H1 (cell line): ENCODE results near the gene SSH2. TPM values are rescaled to one million over a fixed set of nuclear protein-coding genes. Genes with fewer than 3 reads are reported as not detected.

Experiments used
- CTCF ChIA-PET: fragments of 300-600 bp; sonication (Branson Sonifier 250); formaldehyde crosslinking; loops from one replicate; lab custom pipeline; 2021; ENCODE audit not compliant: partially characterized antibody; lab: Charles Lee
- POLR2A ChIA-PET: fragments of 300-600 bp; sonication (Branson Sonifier 250); formaldehyde crosslinking; loops from one replicate; lab custom pipeline; 2021; ENCODE audit warnings: inconsistent platforms; ENCODE audit not compliant: partially characterized antibody; lab: Charles Lee
- DNase-seq, 2 experiments: peaks; one replicate each; pipeline versions ENCODE4 v3.0.0 to v3.0.0-alpha.2; 2010 to 2022; ENCODE audit warnings: low spot score in 2 of 2, low read depth in 1 of 2, mixed read lengths in 1 of 2
- FAIRE-seq: peaks from 2 replicates; lab custom pipeline; 2011; peaks lifted over from hg19 to GRCh38; lab: Jason Lieb, UNC
- H2AFZ ChIP-seq: 2 replicates; pipeline ENCODE4 v1.8.1; 2012; ENCODE audit warnings: low read length, inconsistent platforms
- H2AK5ac ChIP-seq: 2 replicates; pipeline ENCODE4 v1.6.1; 2013; ENCODE audit warnings: low read depth, low read length
- H2BK120ac ChIP-seq: replicated peaks from 2 replicates; pipeline ENCODE3; 2013; ENCODE audit warnings: low read depth, low read length, inconsistent platforms
- H2BK12ac ChIP-seq: 2 replicates; pipeline ENCODE4 v1.6.1; 2013; ENCODE audit warnings: low read depth, low read length
- H2BK15ac ChIP-seq: 2 replicates; pipeline ENCODE4 v1.6.1; 2013; ENCODE audit warnings: low read length
- H2BK20ac ChIP-seq: 2 replicates; pipeline ENCODE4 v1.6.1; 2013; ENCODE audit warnings: low read length
- H2BK5ac ChIP-seq: 2 replicates; pipeline ENCODE4 v1.6.1; 2013; ENCODE audit warnings: low read depth, low read length
- H3K14ac ChIP-seq: 2 replicates; pipeline ENCODE4 v1.6.1; 2013; ENCODE audit warnings: inconsistent platforms; ENCODE audit not compliant: insufficient read length
- H3K18ac ChIP-seq: 2 replicates; pipeline ENCODE4 v1.6.1; 2013; ENCODE audit warnings: low read length; ENCODE audit errors: extremely low read depth
- H3K23ac ChIP-seq: 2 replicates; pipeline ENCODE4 v1.6.1; 2013; ENCODE audit warnings: inconsistent platforms; ENCODE audit not compliant: insufficient read length
- H3K23me2 ChIP-seq: 2 replicates; pipeline ENCODE4 v1.6.1; 2013; ENCODE audit warnings: low read depth, low read length
- H3K27ac ChIP-seq: 2 replicates; pipeline ENCODE4 v1.6.1; 2011; ENCODE audit warnings: low read depth, low read length, inconsistent platforms
- H3K27me3 ChIP-seq, 4 experiments: replicated peaks in 1 of 4; 1 replicate in 1 of 4; 2 replicates in 3 of 4; pipeline versions ENCODE4 v1.6.1 to v1.8.1; 2011 to 2013; ENCODE audit warnings: low read length in 3 of 4, mild to moderate bottlenecking in 3 of 4, inconsistent platforms in 2 of 4, mixed read lengths in 2 of 4, moderate library complexity in 1 of 4; ENCODE audit not compliant: control insufficient read depth in 3 of 4, insufficient read depth in 3 of 4; ENCODE audit errors: extremely low read depth in 1 of 4
- H3K36me3 ChIP-seq, 4 experiments: 2 replicates each; pipeline versions ENCODE4 v1.6.1 to v1.8.1; 2011 to 2013; ENCODE audit warnings: mild to moderate bottlenecking in 4 of 4, low read length in 3 of 4, moderate library complexity in 2 of 4, control low read depth in 1 of 4, inconsistent platforms in 1 of 4; ENCODE audit not compliant: insufficient read depth in 4 of 4, control insufficient read depth in 2 of 4
- H3K4ac ChIP-seq: replicated peaks from 2 replicates; pipeline ENCODE3; 2013; ENCODE audit warnings: low read length, low read depth, mixed read lengths, inconsistent platforms; ENCODE audit not compliant: insufficient read length
- H3K4me1 ChIP-seq, 4 experiments: replicated peaks in 1 of 4; 1 replicate in 1 of 4; 2 replicates in 3 of 4; pipeline versions ENCODE4 v1.6.1 to v1.8.1; 2011 to 2013; ENCODE audit warnings: low read length in 3 of 4, inconsistent platforms in 2 of 4, mixed read lengths in 1 of 4; ENCODE audit not compliant: insufficient read depth in 4 of 4, control insufficient read depth in 3 of 4
- H3K4me2 ChIP-seq, 2 experiments: 2 replicates each; pipeline versions ENCODE4 v1.6.1 to v1.8.1; 2011 to 2013; ENCODE audit warnings: low read depth in 2 of 2, low read length in 2 of 2, control low read depth in 1 of 2, inconsistent platforms in 1 of 2, mild to moderate bottlenecking in 1 of 2; ENCODE audit not compliant: insufficient read depth in 1 of 2
- H3K4me3 ChIP-seq, 4 experiments: fragments of 200-600, 300-600 bp in 1 of 4; sonication (generic), shearing (Covaris generic), sonication (Bioruptor Twin) in 1 of 4; 2 replicates each; pipeline versions ENCODE4 v1.5.1 to v1.8.1; 2011 to 2016; ENCODE audit warnings: low read length in 4 of 4, low read depth in 3 of 4, control low read depth in 2 of 4, inconsistent platforms in 2 of 4, mild to moderate bottlenecking in 2 of 4, mixed read lengths in 1 of 4, moderate library complexity in 1 of 4; ENCODE audit not compliant: insufficient read depth in 2 of 4; ENCODE audit errors: extremely low read depth in 1 of 4
- H3K56ac ChIP-seq: replicated peaks from 2 replicates; pipeline ENCODE3; 2013; ENCODE audit warnings: low read depth, mild to moderate bottlenecking, mixed read lengths, low read length, inconsistent platforms; ENCODE audit not compliant: insufficient read length
- H3K79me1 ChIP-seq: 2 replicates; pipeline ENCODE4 v1.6.1; 2013; ENCODE audit warnings: low read depth, low read length, control low read depth
- H3K79me2 ChIP-seq, 2 experiments: 2 replicates each; pipeline versions ENCODE4 v1.6.1 to v1.8.1; 2012 to 2013; ENCODE audit warnings: low read length in 2 of 2, mild to moderate bottlenecking in 2 of 2, inconsistent platforms in 1 of 2; ENCODE audit not compliant: insufficient read depth in 2 of 2, control insufficient read depth in 1 of 2
- H3K9ac ChIP-seq, 4 experiments: replicated peaks in 1 of 4; 1 replicate in 1 of 4; 2 replicates in 3 of 4; pipeline versions ENCODE4 v1.6.1 to v1.8.1; 2011 to 2013; ENCODE audit warnings: low read depth in 3 of 4, low read length in 3 of 4, control low read depth in 2 of 4, mild to moderate bottlenecking in 2 of 4, moderate library complexity in 2 of 4, inconsistent platforms in 1 of 4; ENCODE audit errors: extremely low read depth in 1 of 4
- H3K9me3 ChIP-seq, 2 experiments: 2 replicates each; pipeline versions ENCODE4 v1.6.1 to v1.8.1; 2012 to 2013; ENCODE audit warnings: mild to moderate bottlenecking in 2 of 2, moderate library complexity in 2 of 2, control low read depth in 1 of 2, inconsistent platforms in 1 of 2, low read depth in 1 of 2, low read length in 1 of 2, mixed read lengths in 1 of 2; ENCODE audit not compliant: insufficient read depth in 2 of 2
- H4K20me1 ChIP-seq, 2 experiments: replicated peaks in 1 of 2; 2 replicates each; pipeline versions ENCODE3 to v1.8.1; 2011 to 2013; ENCODE audit warnings: inconsistent platforms in 2 of 2, low read length in 2 of 2, mild to moderate bottlenecking in 1 of 2; ENCODE audit not compliant: insufficient read depth in 2 of 2, control insufficient read depth in 1 of 2
- H4K5ac ChIP-seq: 2 replicates; pipeline ENCODE4 v1.6.1; 2013; ENCODE audit warnings: low read length, low read depth, mixed read lengths, inconsistent platforms; ENCODE audit not compliant: insufficient read length
- H4K8ac ChIP-seq: 2 replicates; pipeline ENCODE4 v1.8.0; 2013; ENCODE audit warnings: mild to moderate bottlenecking, moderate library complexity, low read length, inconsistent platforms; ENCODE audit not compliant: insufficient read depth; ENCODE audit errors: extremely low read depth
- H4K91ac ChIP-seq: replicated peaks from 2 replicates; pipeline ENCODE3; 2013; ENCODE audit warnings: low read length, mixed read lengths, inconsistent platforms; ENCODE audit not compliant: insufficient read length
- BCL11A ChIP-seq, 2 experiments: IDR thresholded peaks; one replicate each; pipeline ENCODE4 v1.6.1; 2011; ENCODE audit warnings: low read depth in 2 of 2, low read length in 2 of 2, mild to moderate bottlenecking in 2 of 2
- BRCA1 ChIP-seq: IDR thresholded peaks from 2 replicates; pipeline ENCODE4 v1.6.1; 2012; ENCODE audit warnings: low read depth, low read length, improper control_type of control experiment
- CBX8 ChIP-seq: fragments of 300-800, 300-1000 bp; sonication (generic); IDR thresholded peaks from 2 replicates; pipeline ENCODE4 v1.7.1; 2016; ENCODE audit warnings: low read depth, low read length, borderline replicate concordance
- CEBPB ChIP-seq: IDR thresholded peaks from 2 replicates; pipeline ENCODE4 v1.6.1; 2012; ENCODE audit warnings: low read depth, low read length
- CTCF ChIP-seq, 3 experiments: IDR thresholded peaks; 1 replicate in 2 of 3; 2 replicates in 1 of 3; pipeline versions ENCODE4 v1.5.1 to v1.6.1; 2011; ENCODE audit warnings: low read length in 3 of 3, mild to moderate bottlenecking in 3 of 3, inconsistent platforms in 2 of 3, low read depth in 1 of 3, moderate library complexity in 1 of 3; ENCODE audit not compliant: insufficient read depth in 1 of 3; ENCODE audit errors: control extremely low read depth in 1 of 3
- GABPA ChIP-seq: IDR thresholded peaks from 2 replicates; pipeline ENCODE4 v1.6.1; 2011; ENCODE audit warnings: mild to moderate bottlenecking, low read length, moderate library complexity, borderline replicate concordance; ENCODE audit not compliant: insufficient read depth
- KDM1A ChIP-seq: fragments of 200-600, 300-600 bp; sonication (generic); IDR thresholded peaks from 2 replicates; pipeline ENCODE4 v1.7.1; 2016; ENCODE audit warnings: mild to moderate bottlenecking, low read length, borderline replicate concordance
- MAFK ChIP-seq: IDR thresholded peaks from 2 replicates; pipeline ENCODE4 v1.6.1; 2012; ENCODE audit warnings: low read depth, mild to moderate bottlenecking, improper control_type of control experiment, low read length
- NRF1 ChIP-seq: IDR thresholded peaks from 2 replicates; pipeline ENCODE4 v1.6.1; 2011; ENCODE audit warnings: mild to moderate bottlenecking, low read depth, low read length, improper control_type of control experiment
- SP4 ChIP-seq: IDR thresholded peaks from 2 replicates; pipeline ENCODE4 v1.6.1; 2012; ENCODE audit warnings: low read length, inconsistent platforms
- TBP ChIP-seq: IDR thresholded peaks from 2 replicates; pipeline ENCODE4 v1.6.1; 2011; ENCODE audit warnings: low read depth, low read length, improper control_type of control experiment
- TCF12 ChIP-seq: IDR thresholded peaks from 2 replicates; pipeline ENCODE4 v1.6.1; 2011; ENCODE audit warnings: low read depth, mild to moderate bottlenecking, low read length
- ZNF274 ChIP-seq: IDR thresholded peaks from 2 replicates; pipeline ENCODE4 v1.7.0; 2012; ENCODE audit warnings: low read length, borderline replicate concordance; ENCODE audit errors: extremely low read depth
- WGBS, 2 experiments: shearing (Covaris generic) in 1 of 2; methylation state at CpG; one replicate each; pipeline versions ENCODE4 v1.1.6 to v1.1.7; 2013 to 2015; ENCODE audit warnings: low lambda C conversion rate in 2 of 2, mixed read lengths in 2 of 2, inconsistent platforms in 1 of 2, low coverage in 1 of 2, missing lambda C conversion rate in 1 of 2; ENCODE audit not compliant: insufficient replicate concordance in 2 of 2, insufficient coverage in 1 of 2, insufficient read length in 1 of 2; ENCODE audit errors: extremely low coverage in 1 of 2, missing lambda C conversion rate in 1 of 2; 5-methylcytosine and 5-hydroxymethylcytosine counted together
- polyA plus RNA-seq, 7 experiments: library from polyadenylated mRNA; depleted of rRNA in 3 of 7; stranded (reverse) in 5 of 7; unstranded in 2 of 7; fragments of >200 nt in 5 of 7; fragments of 200-250 nt in 2 of 7; gene quantifications; 1 replicate in 5 of 7; 2 replicates in 1 of 7; 4 replicates in 1 of 7; pipeline versions ENCODE4 v1.2.1 to v1.2.3, GENCODE V29; 2011 to 2013; ENCODE audit warnings: missing spikeins in 2 of 7, mixed read lengths in 2 of 7
- total RNA-seq: library from RNA; stranded (reverse); fragmentation: NEBNext Ultra II Directional; extraction: Animal tissue kit (Norgen Biotek cat#: 25700); gene quantifications from 2 replicates; pipeline ENCODE4 v1.2.1, GENCODE V29; 2021

SSH2 gene
- total and polyA plus RNA-seq, 2 of the 8 experiments (the other 6 are each of a cell fraction or from before 2014, with no cell fraction given), result 5.2 to 15.9 TPM

- H2BK120ac ChIP-seq, result no peak overlapping the region
- no peak overlapping the region for H3K27ac ChIP-seq
- H3K9me3 ChIP-seq, result no peaks in the 10 kb centered on the region
- DNase-seq, result no peak
- no peaks in the 10 kb centered on the region for H3K36me3 ChIP-seq
- no peak overlapping the region for H3K4ac ChIP-seq
- no peak overlapping the region for H2BK15ac ChIP-seq
- no peaks in the 10 kb centered on the region for H3K79me1 ChIP-seq
- H4K8ac ChIP-seq, result no peak overlapping the region
- H2BK5ac ChIP-seq, result no peak overlapping the region
- no peaks in the 10 kb centered on the region for H3K4me1 ChIP-seq
- H3K23me2 ChIP-seq, result no peaks in the 10 kb centered on the region
- H3K56ac ChIP-seq, result no peak overlapping the region
- H3K4me2 ChIP-seq, result no peak overlapping the region
- no peak overlapping the region for H2BK12ac ChIP-seq
- 89% methylated on average over 2 of the region's 2 CpGs; no CpG with 5 or more reads in 1 of the 2 experiments for WGBS, 2 experiments
- no peaks in the 10 kb centered on the region for H3K27me3 ChIP-seq
- H4K5ac ChIP-seq, result no peak overlapping the region
- no peak overlapping the region for H3K18ac ChIP-seq
- no peaks in the 10 kb centered on the region for H4K20me1 ChIP-seq
- FAIRE-seq, result no peak
- H3K4me3 ChIP-seq, result no peak overlapping the region
- no peak overlapping the region for H2AFZ ChIP-seq
- no peaks in the 10 kb centered on the region for H3K79me2 ChIP-seq
- no peak overlapping the region for H3K23ac ChIP-seq
- no peak overlapping the region for H2BK20ac ChIP-seq
- POLR2A ChIA-PET, result no interaction called here
- H3K9ac ChIP-seq, result no peak overlapping the region
- H4K91ac ChIP-seq, result no peak overlapping the region
- no peak overlapping the region for H2AK5ac ChIP-seq
- CTCF ChIA-PET, result interaction anchor here (0.5 kb wide), 1 partner anchor 17 kb away, joined by 3 read pairs; no protein-coding TSS in a partner anchor
- H3K14ac ChIP-seq, result no peak overlapping the region
- no peak for TF ChIP-seq SP4
- TF ChIP-seq BCL11A (IDR thresholded peaks at IDR 0.05; ENCODE audit: low read depth in 2 of 2, low read length in 2 of 2), result no peak
- TF ChIP-seq KDM1A, result no peak
- TF ChIP-seq TCF12, result no peak
- no peak for TF ChIP-seq CTCF (IDR thresholded peaks at IDR 0.05; ENCODE audit: control extremely low read depth in 1 of 3, insufficient read depth in 1 of 3, low read depth in 1 of 3, low read length in 3 of 3)
- TF ChIP-seq CEBPB, result no peak
- TF ChIP-seq GABPA, result no peak
- no peak for TF ChIP-seq MAFK
- TF ChIP-seq NRF1, result no peak
- no peak for TF ChIP-seq ZNF274
- TF ChIP-seq CBX8, result no peak
- no peak for TF ChIP-seq BRCA1
- no peak for TF ChIP-seq TBP
These were observed 242.4 kb downstream of the SSH2 start for GRCh38 chr17:29687596-29687995.
